SU-DHL-6 (cell line): Measurements from ENCODE around the gene RB1.

Source experiments
- H2AFZ ChIP-seq: fragments of 200-600 bp; sonication (generic); 2 replicates; pipeline ENCODE4 v1.6.1; 2014; ENCODE audit warnings: low read depth, mild to moderate bottlenecking, moderate library complexity, mixed read lengths, antibody characterized with exemption, low read length; ENCODE audit not compliant: severe bottlenecking
- H3F3A ChIP-seq: fragments of 200-600 bp; shearing (Covaris generic); 2 replicates; pipeline ENCODE4 v1.6.0; 2016; ENCODE audit warnings: antibody characterized with exemption, mild to moderate bottlenecking; ENCODE audit not compliant: insufficient read depth
- H3K27ac ChIP-seq: fragments of 200-600 bp; sonication (generic); 2 replicates; pipeline ENCODE4 v1.5.1; 2016; ENCODE audit warnings: low read depth, mild to moderate bottlenecking, low read length, moderate library complexity, mixed read lengths
- H3K27me3 ChIP-seq: fragments of 200-600 bp; sonication (generic), shearing (Covaris generic); 2 replicates; pipeline ENCODE4 v1.6.0; 2014; ENCODE audit warnings: mild to moderate bottlenecking, low read length
- H3K36me3 ChIP-seq: fragments of 200-600 bp; sonication (generic); 2 replicates; pipeline ENCODE4 v1.6.1; 2014; ENCODE audit warnings: mild to moderate bottlenecking, low read length, mixed read lengths
- H3K4me2 ChIP-seq: fragments of 300-600, 200-600 bp; shearing (Covaris generic), sonication (generic); 2 replicates; pipeline ENCODE4 v1.6.0; 2014; ENCODE audit warnings: low read length, low read depth, mild to moderate bottlenecking; ENCODE audit not compliant: poor library complexity, severe bottlenecking
- H3K4me3 ChIP-seq: fragments of 200-600 bp; sonication (generic); 2 replicates; pipeline ENCODE4 v1.5.1; 2014; ENCODE audit warnings: antibody characterized with exemption, low read length, mild to moderate bottlenecking, mixed read lengths; ENCODE audit not compliant: insufficient read depth, poor library complexity, severe bottlenecking
- H3K79me2 ChIP-seq: fragments of 200-600 bp; sonication (generic); 2 replicates; pipeline ENCODE4 v1.6.1; 2014; ENCODE audit warnings: mild to moderate bottlenecking, low read length, moderate library complexity; ENCODE audit not compliant: insufficient read depth
- H3K9ac ChIP-seq: fragments of 200-600 bp; sonication (generic); 2 replicates; pipeline ENCODE4 v1.7.0; 2014; ENCODE audit warnings: mild to moderate bottlenecking, low read length
- H3K9me2 ChIP-seq: fragments of 200-600 bp; sonication (generic); replicated peaks from 2 replicates; pipeline ENCODE4 v1.6.1; 2014; ENCODE audit warnings: low read length; ENCODE audit not compliant: insufficient read depth
- H3K9me3 ChIP-seq: fragments of 200-600 bp; sonication (generic); 2 replicates; pipeline ENCODE4 v1.6.1; 2014; ENCODE audit warnings: low read length, mixed read lengths; ENCODE audit not compliant: insufficient read depth
- H4K20me1 ChIP-seq: fragments of 200-600 bp; sonication (generic); 2 replicates; pipeline ENCODE4 v1.6.1; 2014; ENCODE audit warnings: low read depth, mild to moderate bottlenecking, antibody characterized with exemption, low read length, moderate library complexity, mixed read lengths
- EZH2phosphoT487 ChIP-seq: fragments of 200-600 bp; sonication (generic), shearing (Covaris generic); conservative IDR thresholded peaks from 2 replicates; pipeline ENCODE4 v1.6.1; 2018; ENCODE audit warnings: mild to moderate bottlenecking, antibody characterized with exemption, low read length, moderate library complexity, mixed read lengths
- TF ChIP-seq, protein P1 (sequence below): fragments of 200-600 bp; sonication (generic); IDR thresholded peaks from one replicate; pipeline ENCODE4 v1.5.1; 2017; ENCODE audit warnings: antibody characterized with exemption, mild to moderate bottlenecking, low read length, moderate library complexity; ENCODE audit not compliant: insufficient read depth, poor library complexity, severe bottlenecking

RB1 gene

DNA sequence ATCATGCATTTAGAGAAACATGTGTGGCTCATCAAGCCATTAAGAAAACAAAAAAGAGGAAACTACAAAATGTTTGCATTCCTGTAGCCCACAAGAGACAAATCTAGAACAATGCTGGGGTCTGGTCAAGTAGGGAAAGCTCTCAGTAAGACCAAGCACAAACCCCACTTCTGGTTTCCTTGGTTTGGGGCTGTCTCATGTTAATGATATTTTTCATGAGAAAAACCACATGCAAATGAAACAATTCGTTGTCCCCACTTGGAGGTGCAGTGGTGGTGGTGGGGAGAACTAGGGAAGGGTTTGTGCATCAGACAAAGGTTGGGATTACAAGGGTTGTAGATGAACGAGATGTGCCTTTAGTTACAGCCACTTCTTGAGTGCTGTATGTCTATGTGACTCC, 7.0 kb upstream of the RB1 start:
- no peaks in the 10 kb centered on the region for H3K9me3 ChIP-seq
- no peaks in the 10 kb centered on the region for H4K20me1 ChIP-seq
- no peak overlapping the region for H3K4me3 ChIP-seq
- H3K79me2 ChIP-seq = no peaks in the 10 kb centered on the region
- H3K9me2 ChIP-seq = no peaks in the 10 kb centered on the region
- TF ChIP-seq, protein P1, sequence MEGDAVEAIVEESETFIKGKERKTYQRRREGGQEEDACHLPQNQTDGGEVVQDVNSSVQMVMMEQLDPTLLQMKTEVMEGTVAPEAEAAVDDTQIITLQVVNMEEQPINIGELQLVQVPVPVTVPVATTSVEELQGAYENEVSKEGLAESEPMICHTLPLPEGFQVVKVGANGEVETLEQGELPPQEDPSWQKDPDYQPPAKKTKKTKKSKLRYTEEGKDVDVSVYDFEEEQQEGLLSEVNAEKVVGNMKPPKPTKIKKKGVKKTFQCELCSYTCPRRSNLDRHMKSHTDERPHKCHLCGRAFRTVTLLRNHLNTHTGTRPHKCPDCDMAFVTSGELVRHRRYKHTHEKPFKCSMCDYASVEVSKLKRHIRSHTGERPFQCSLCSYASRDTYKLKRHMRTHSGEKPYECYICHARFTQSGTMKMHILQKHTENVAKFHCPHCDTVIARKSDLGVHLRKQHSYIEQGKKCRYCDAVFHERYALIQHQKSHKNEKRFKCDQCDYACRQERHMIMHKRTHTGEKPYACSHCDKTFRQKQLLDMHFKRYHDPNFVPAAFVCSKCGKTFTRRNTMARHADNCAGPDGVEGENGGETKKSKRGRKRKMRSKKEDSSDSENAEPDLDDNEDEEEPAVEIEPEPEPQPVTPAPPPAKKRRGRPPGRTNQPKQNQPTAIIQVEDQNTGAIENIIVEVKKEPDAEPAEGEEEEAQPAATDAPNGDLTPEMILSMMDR = no peak
- TF ChIP-seq EZH2phosphoT487 = no peak
- no peak overlapping the region for H2AFZ ChIP-seq
- H3K36me3 ChIP-seq = no peaks in the 10 kb centered on the region
- no peak overlapping the region for H3K27ac ChIP-seq
- no peaks in the 10 kb centered on the region for H3K27me3 ChIP-seq
- H3K4me2 ChIP-seq = no peak overlapping the region
- H3K9ac ChIP-seq = no peak overlapping the region
- H3F3A ChIP-seq = no peaks in the 10 kb centered on the region

DNA sequence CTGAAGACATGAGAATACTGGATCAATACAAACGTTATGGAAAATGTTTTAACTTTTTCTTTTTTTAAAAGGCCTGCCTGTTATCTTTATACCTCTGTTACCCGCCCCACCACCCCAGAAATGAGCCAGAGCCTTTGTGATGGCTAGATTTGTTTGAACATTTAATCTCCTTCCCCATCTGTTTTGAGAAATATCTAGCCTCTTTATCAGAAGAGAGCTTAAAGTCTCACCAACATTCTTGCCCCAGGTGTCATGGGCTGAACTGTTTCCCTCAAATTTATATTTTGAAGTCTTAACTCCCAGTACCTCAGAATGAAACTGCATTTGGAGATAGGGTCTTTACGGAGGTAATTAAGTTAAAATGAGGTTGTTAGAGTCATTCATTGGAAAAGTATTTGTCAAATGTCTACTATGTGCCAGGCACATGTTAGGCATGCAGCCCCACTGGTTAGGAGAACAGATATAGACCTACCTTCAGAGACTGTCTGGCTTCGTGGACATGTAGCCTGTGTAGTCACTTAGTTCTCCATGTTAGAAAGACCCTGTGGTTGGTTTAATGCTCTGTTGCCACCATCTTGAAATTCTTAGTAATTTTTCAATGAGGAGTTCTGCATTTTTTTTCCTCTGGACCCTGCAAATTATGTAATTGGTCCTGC, 6.3 kb upstream of the RB1 start:
- Histone ChIP-seq H3K79me2 (no peaks in the 10 kb centered on the region), H3K9me2 (no peaks in the 10 kb centered on the region), H3K4me2 (no peak overlapping the region), H3K9ac (no peak overlapping the region), H3K4me3 (no peak overlapping the region), H3K9me3 (no peaks in the 10 kb centered on the region), H2AFZ (no peak overlapping the region), H3F3A (0 out of 2 replicates have a peak, but pooled peaks cover 3% of the 10 kb centered on the region), H3K36me3 (no peaks in the 10 kb centered on the region), H4K20me1 (no peaks in the 10 kb centered on the region), H3K27me3 (no peaks in the 10 kb centered on the region), H3K27ac (no peak overlapping the region)
- TF ChIP-seq, protein P1 = no peak
- TF ChIP-seq EZH2phosphoT487 = no peak

DNA sequence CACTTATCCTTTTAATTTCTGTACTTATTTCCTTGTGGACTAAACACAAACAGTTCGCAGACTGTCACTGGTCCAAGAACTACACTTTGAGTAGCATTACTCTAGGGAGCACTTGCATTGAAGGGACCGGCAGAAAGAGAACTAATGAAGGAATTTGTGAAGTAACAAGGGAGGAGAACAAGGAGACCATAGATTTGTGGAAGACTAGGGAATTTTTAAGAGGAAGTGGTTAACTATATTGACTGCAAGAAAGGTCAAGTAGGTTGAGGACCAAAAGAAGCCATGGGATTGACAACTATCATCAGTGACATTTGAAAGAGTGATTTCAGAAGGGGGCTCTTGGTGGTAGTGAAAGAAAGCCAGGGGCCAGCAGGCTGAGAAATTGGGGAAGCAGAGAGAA, 4.0 kb upstream of the RB1 start:
- Histone ChIP-seq H3K9me2 (no peaks in the 10 kb centered on the region), H3K9ac (no peak overlapping the region), H3K9me3 (no peaks in the 10 kb centered on the region), H3F3A (peaks cover 13% of the 10 kb centered on the region; the same call in 1 of the 2 replicates), H3K4me3 (no peak overlapping the region), H3K36me3 (no peaks in the 10 kb centered on the region), H3K27ac (no peak overlapping the region), H3K4me2 (no peak overlapping the region), H4K20me1 (no peaks in the 10 kb centered on the region), H3K79me2 (peaks cover 9% of the 10 kb centered on the region), H3K27me3 (no peaks in the 10 kb centered on the region), H2AFZ (no peak overlapping the region)
- TF ChIP-seq, protein P1 = no peak
- no peak for TF ChIP-seq EZH2phosphoT487
